ENCODE measurements around the gene GPC6.

DNA sequence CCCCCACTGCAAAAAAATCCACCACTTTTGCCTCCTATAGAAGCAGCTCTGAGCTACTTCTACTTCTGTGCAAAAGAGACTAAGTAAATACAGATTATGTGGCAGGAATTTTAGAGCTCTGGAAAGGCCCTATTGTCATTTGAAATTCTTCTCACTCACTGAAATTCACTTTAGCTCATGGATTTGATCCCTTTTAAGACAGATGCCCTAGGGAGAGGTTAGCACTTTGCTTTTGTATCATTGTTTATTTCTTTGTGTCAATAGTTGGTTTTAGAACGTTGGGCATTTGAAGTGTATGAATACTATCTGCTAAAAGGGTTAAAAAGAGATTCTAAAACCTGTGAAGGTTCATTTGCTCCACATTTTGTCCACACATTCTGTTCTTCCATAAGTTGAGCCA is 528.7 kb downstream of the GPC6 start:
- TF ChIP-seq EZH2 (IDR thresholded peaks at IDR 0.05; ENCODE audit: insufficient read depth, poor library complexity, severe bottlenecking) (no peak), EZH2phosphoT487 (IDR thresholded peaks at IDR 0.05; ENCODE audit: insufficient read depth, low read depth) (no peak)

Measured in GM23248 (cell line).